Measurements from ENCODE around the gene FHOD1. TPM values are rescaled to one million over a fixed set of nuclear protein-coding genes. Genes with fewer than 3 reads are reported as not detected.

FHOD1 gene
- total RNA-seq, 5 donors from 2014 or later (not counting 1 experiment from before 2014, with no cell fraction given) = 31.0 to 92.5 (median 66.2) TPM

DNA sequence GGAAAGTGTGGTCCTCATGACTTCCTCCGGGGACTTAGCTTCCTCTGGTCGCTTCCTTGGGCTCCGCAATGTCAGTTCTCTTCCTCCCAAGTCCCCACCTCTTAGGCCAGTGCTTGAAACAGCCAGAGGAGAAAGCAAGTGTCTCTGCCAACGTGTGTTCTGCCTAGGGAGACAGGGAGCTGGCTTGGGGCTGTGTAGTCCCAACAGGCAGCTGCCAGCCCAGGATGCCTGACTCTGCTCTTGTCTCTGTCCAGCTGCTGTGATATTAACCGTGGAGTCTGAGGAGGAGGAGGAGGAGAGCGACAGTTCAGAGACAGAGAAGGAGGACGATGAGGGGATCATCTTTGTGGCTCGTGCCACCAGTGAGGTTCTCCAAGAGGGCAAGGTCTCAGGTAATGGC lies 18.6 kb upstream of the FHOD1 start:
- H3K36me3 ChIP-seq (ENCODE audit: control insufficient read depth in 2 of 2, extremely low read depth in 1 of 2, insufficient read depth in 1 of 2, low read length in 1 of 2) = no peaks in the 10 kb centered on the region
- Mint-ChIP-seq H3K36me3 (no peaks in the 10 kb centered on the region), H3K27me3 (peaks cover 14 to 19% of the 10 kb centered on the region in 2 donors), H3K27ac (no peak overlapping the region), H3K9me3 (no peaks in the 10 kb centered on the region), H3K4me3 (no peak overlapping the region), H3K4me1 (no peaks in the 10 kb centered on the region)
- POLR2A ChIA-PET = no interaction called here
- H3K4me3 ChIP-seq (ENCODE audit: control insufficient read depth in 1 of 2, extremely low read depth in 1 of 2, low read length in 1 of 2) = no peak overlapping the region
- DNase-seq = no peak
- H3K27ac ChIP-seq (ENCODE audit: low read length) = no peak overlapping the region
- no peaks in the 10 kb centered on the region for H3K4me1 ChIP-seq (ENCODE audit: control insufficient read depth in 1 of 2, extremely low read depth in 1 of 2, insufficient read depth in 2 of 2, low read length in 2 of 2)
- ATAC-seq (replicated peaks in 1 of 4) = no peak
- H3K27me3 ChIP-seq (replicated peaks in 1 of 2; ENCODE audit: control insufficient read depth in 2 of 2, extremely low read depth in 1 of 2, insufficient read depth in 2 of 2, low read length in 1 of 2) = peaks cover 0 to 27% of the 10 kb centered on the region in 2 experiments
- H3K9me3 ChIP-seq = no peaks in the 10 kb centered on the region
- CTCF ChIA-PET = no interaction called here
- 65% methylated on average over 4 of the region's 8 CpGs for WGBS (ENCODE audit: insufficient coverage)

DNA sequence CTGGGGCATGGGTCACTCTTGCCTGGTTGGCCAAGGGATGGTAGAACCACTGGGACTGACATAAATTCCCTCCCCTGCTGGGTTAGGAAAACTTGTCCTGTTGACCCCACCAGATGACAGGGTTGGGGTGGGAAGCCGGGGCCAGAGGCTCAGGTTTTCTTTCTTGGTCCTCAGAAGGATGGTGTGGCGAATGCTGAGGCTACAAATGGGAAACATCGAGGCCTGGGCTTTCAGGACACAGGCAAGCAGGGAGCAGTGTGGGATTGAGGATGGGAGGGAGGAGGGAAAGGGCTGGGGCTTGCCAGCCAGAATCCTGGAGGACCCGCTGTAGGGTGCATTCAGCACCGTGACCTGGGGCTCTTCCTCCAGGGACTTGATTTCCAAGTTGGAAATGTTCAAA lies 17.6 kb upstream of the FHOD1 start:
- H3K4me1 ChIP-seq (ENCODE audit: control insufficient read depth in 1 of 2, extremely low read depth in 1 of 2, insufficient read depth in 2 of 2, low read length in 2 of 2) = no peaks in the 10 kb centered on the region
- Mint-ChIP-seq H3K36me3 (no peaks in the 10 kb centered on the region), H3K9me3 (no peaks in the 10 kb centered on the region), H3K4me3 (no peak overlapping the region), H3K27me3 (peaks cover 14 to 23% of the 10 kb centered on the region in 2 donors), H3K4me1 (no peaks in the 10 kb centered on the region), H3K27ac (no peak overlapping the region)
- no peaks in the 10 kb centered on the region for H3K36me3 ChIP-seq (ENCODE audit: control insufficient read depth in 2 of 2, extremely low read depth in 1 of 2, insufficient read depth in 1 of 2, low read length in 1 of 2)
- 93% methylated on average over 5 of the region's 5 CpGs for WGBS (ENCODE audit: insufficient coverage)
- peaks cover 0 to 27% of the 10 kb centered on the region in 2 experiments for H3K27me3 ChIP-seq (replicated peaks in 1 of 2; ENCODE audit: control insufficient read depth in 2 of 2, extremely low read depth in 1 of 2, insufficient read depth in 2 of 2, low read length in 1 of 2)
- H3K9me3 ChIP-seq = no peaks in the 10 kb centered on the region
- H3K27ac ChIP-seq (ENCODE audit: low read length) = no peak overlapping the region
- ATAC-seq (replicated peaks in 1 of 4) (no peak), DNase-seq (no peak)
- H3K4me3 ChIP-seq (ENCODE audit: control insufficient read depth in 1 of 2, extremely low read depth in 1 of 2, low read length in 1 of 2) = no peak overlapping the region
- ChIA-PET POLR2A (no interaction called here), CTCF (no interaction called here)

- no peak overlapping the region for H3K27ac ChIP-seq (ENCODE audit: low read length)
- no peak overlapping the region for H3K4me3 ChIP-seq (ENCODE audit: control insufficient read depth in 1 of 2, extremely low read depth in 1 of 2, low read length in 1 of 2)
- Mint-ChIP-seq H3K4me1 (no peaks in the 10 kb centered on the region), H3K27ac (no peak overlapping the region), H3K4me3 (no peak overlapping the region), H3K36me3 (no peaks in the 10 kb centered on the region), H3K27me3 (peaks cover 14 to 23% of the 10 kb centered on the region in 2 donors), H3K9me3 (no peaks in the 10 kb centered on the region)
- ChIA-PET CTCF (no interaction called here), POLR2A (no interaction called here)
- H3K27me3 ChIP-seq (replicated peaks in 1 of 2; ENCODE audit: control insufficient read depth in 2 of 2, extremely low read depth in 1 of 2, insufficient read depth in 2 of 2, low read length in 1 of 2) = peaks cover 0 to 29% of the 10 kb centered on the region in 2 experiments
- no peaks in the 10 kb centered on the region for H3K9me3 ChIP-seq
- no peak for DNase-seq
- 96% methylated on average over 8 of the region's 9 CpGs for WGBS (ENCODE audit: insufficient coverage)
- ATAC-seq (replicated peaks in 1 of 4) = no peak
- no peaks in the 10 kb centered on the region for H3K36me3 ChIP-seq (ENCODE audit: control insufficient read depth in 2 of 2, extremely low read depth in 1 of 2, insufficient read depth in 1 of 2, low read length in 1 of 2)
- no peaks in the 10 kb centered on the region for H3K4me1 ChIP-seq (ENCODE audit: control insufficient read depth in 1 of 2, extremely low read depth in 1 of 2, insufficient read depth in 2 of 2, low read length in 2 of 2)
These were observed 17.0 kb upstream of the FHOD1 start for GRCh38 chr16:67264277-67264676.

DNA sequence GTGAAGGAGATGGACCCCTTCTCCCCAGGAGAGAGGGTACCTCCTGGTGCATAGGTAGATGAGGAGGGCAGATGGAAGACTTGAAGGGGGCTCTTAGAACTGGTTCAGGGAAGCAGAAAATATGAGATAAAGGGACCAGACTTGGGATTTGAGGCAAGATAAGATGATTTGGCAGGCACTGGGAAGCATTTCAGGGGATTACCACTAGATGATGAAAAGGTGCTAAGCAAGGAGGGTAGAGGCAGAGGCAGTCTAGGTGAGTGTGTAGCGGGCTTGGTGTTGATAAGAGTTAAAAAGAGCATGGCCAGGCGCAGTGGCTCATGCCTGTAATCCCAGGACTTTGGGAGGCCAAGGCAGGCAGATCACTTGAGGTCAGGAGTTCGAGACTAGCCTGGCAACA lies 15.9 kb upstream of the FHOD1 start:
- peaks cover 0 to 34% of the 10 kb centered on the region in 2 experiments for H3K27me3 ChIP-seq (replicated peaks in 1 of 2; ENCODE audit: control insufficient read depth in 2 of 2, extremely low read depth in 1 of 2, insufficient read depth in 2 of 2, low read length in 1 of 2)
- ATAC-seq (replicated peaks in 1 of 4) = no peak
- no peak overlapping the region for H3K4me3 Mint-ChIP-seq
- H3K4me3 ChIP-seq (ENCODE audit: control insufficient read depth in 1 of 2, extremely low read depth in 1 of 2, low read length in 1 of 2) = no peak overlapping the region
- no peaks in the 10 kb centered on the region for H3K9me3 ChIP-seq
- no peaks in the 10 kb centered on the region for H3K36me3 ChIP-seq (ENCODE audit: control insufficient read depth in 2 of 2, extremely low read depth in 1 of 2, insufficient read depth in 1 of 2, low read length in 1 of 2)
- DNase-seq = no peak
- H3K4me1 Mint-ChIP-seq = no peaks in the 10 kb centered on the region
- H3K4me1 ChIP-seq (ENCODE audit: control insufficient read depth in 1 of 2, extremely low read depth in 1 of 2, insufficient read depth in 2 of 2, low read length in 2 of 2) = no peaks in the 10 kb centered on the region
- H3K27ac Mint-ChIP-seq = no peak overlapping the region
- 79% methylated on average over 2 of the region's 3 CpGs for WGBS (ENCODE audit: insufficient coverage)
- no peaks in the 10 kb centered on the region for H3K9me3 Mint-ChIP-seq
- POLR2A ChIA-PET = no interaction called here
- H3K27me3 Mint-ChIP-seq = peaks cover 14 to 23% of the 10 kb centered on the region in 2 donors
- H3K36me3 Mint-ChIP-seq = no peaks in the 10 kb centered on the region
- CTCF ChIA-PET = no interaction called here
- H3K27ac ChIP-seq (ENCODE audit: low read length) = no peak overlapping the region

- no peaks in the 10 kb centered on the region for H3K36me3 Mint-ChIP-seq
- CTCF ChIA-PET = interaction anchor here (0.7 to 1.1 kb wide), 4 partner anchors 13 to 1955 kb away, joined by 5 to 10 read pairs (median 6); no protein-coding TSS in a partner anchor
- no peak overlapping the region for H3K4me3 Mint-ChIP-seq
- H3K27ac Mint-ChIP-seq = no peak overlapping the region
- H3K4me3 ChIP-seq (ENCODE audit: control insufficient read depth in 1 of 2, extremely low read depth in 1 of 2, low read length in 1 of 2) = no peak overlapping the region
- POLR2A ChIA-PET = no interaction called here
- peaks cover 23 to 24% of the 10 kb centered on the region in 2 donors for H3K27me3 Mint-ChIP-seq
- H3K27me3 ChIP-seq (replicated peaks in 1 of 2; ENCODE audit: control insufficient read depth in 2 of 2, extremely low read depth in 1 of 2, insufficient read depth in 2 of 2, low read length in 1 of 2) = peaks cover 0 to 52% of the 10 kb centered on the region in 2 experiments
- H3K4me1 Mint-ChIP-seq = no peaks in the 10 kb centered on the region
- no peaks in the 10 kb centered on the region for H3K9me3 Mint-ChIP-seq
- no peaks in the 10 kb centered on the region for H3K36me3 ChIP-seq (ENCODE audit: control insufficient read depth in 2 of 2, extremely low read depth in 1 of 2, insufficient read depth in 1 of 2, low read length in 1 of 2)
- ATAC-seq (replicated peaks in 1 of 4) = no peak
- WGBS (ENCODE audit: insufficient coverage) = 85% methylated on average over 4 of the region's 4 CpGs
- no peaks in the 10 kb centered on the region for H3K9me3 ChIP-seq
- DNase-seq = peak in 2 of 35 experiments; percentile 19 to 38
- no peak overlapping the region for H3K27ac ChIP-seq (ENCODE audit: low read length)
- no peaks in the 10 kb centered on the region for H3K4me1 ChIP-seq (ENCODE audit: control insufficient read depth in 1 of 2, extremely low read depth in 1 of 2, insufficient read depth in 2 of 2, low read length in 2 of 2)
These were observed 13.3 kb upstream of the FHOD1 start for GRCh38 chr16:67260426-67261063.

GRCh38 chr16:67259705-67260104 lies 12.4 kb upstream of the FHOD1 start:
- no peak for DNase-seq
- H3K4me1 Mint-ChIP-seq = no peaks in the 10 kb centered on the region
- Histone ChIP-seq H3K27me3 (replicated peaks in 1 of 2; ENCODE audit: control insufficient read depth in 2 of 2, extremely low read depth in 1 of 2, insufficient read depth in 2 of 2, low read length in 1 of 2) (peaks cover 0 to 55% of the 10 kb centered on the region in 2 experiments), H3K4me3 (ENCODE audit: control insufficient read depth in 1 of 2, extremely low read depth in 1 of 2, low read length in 1 of 2) (no peak overlapping the region), H3K9me3 (no peaks in the 10 kb centered on the region), H3K27ac (ENCODE audit: low read length) (no peak overlapping the region), H3K4me1 (ENCODE audit: control insufficient read depth in 1 of 2, extremely low read depth in 1 of 2, insufficient read depth in 2 of 2, low read length in 2 of 2) (no peaks in the 10 kb centered on the region), H3K36me3 (ENCODE audit: control insufficient read depth in 2 of 2, extremely low read depth in 1 of 2, insufficient read depth in 1 of 2, low read length in 1 of 2) (no peaks in the 10 kb centered on the region)
- ChIA-PET CTCF (interaction anchor here in 1 of 2 donors (0.6 to 0.7 kb wide), 2 partner anchors 154 to 1956 kb away, joined by 3 to 5 read pairs; no protein-coding TSS in a partner anchor), POLR2A (no interaction called here)
- H3K27me3 Mint-ChIP-seq = peaks cover 23 to 26% of the 10 kb centered on the region in 2 donors
- H3K36me3 Mint-ChIP-seq = no peaks in the 10 kb centered on the region
- H3K4me3 Mint-ChIP-seq = no peak overlapping the region
- WGBS (ENCODE audit: insufficient coverage) = 94% methylated on average over 11 of the region's 12 CpGs
- H3K27ac Mint-ChIP-seq = no peak overlapping the region
- H3K9me3 Mint-ChIP-seq = no peaks in the 10 kb centered on the region
- ATAC-seq (replicated peaks in 1 of 4) = no peak
